Glutamatergic neuron (in vitro differentiated cells): ENCODE results near the gene CAMTA1. TPM values are rescaled to one million over a fixed set of nuclear protein-coding genes. Genes with fewer than 3 reads are reported as not detected.

Source experiments
- DNase-seq: peaks from one replicate; pipeline ENCODE4 v3.0.0; 2022
- H3K27ac Mint-ChIP-seq: one replicate; pipeline ENCODE4 v1.8.0; 2020; ENCODE audit warnings: mild to moderate bottlenecking, mixed read lengths, inconsistent platforms; ENCODE audit not compliant: unreplicated experiment
- H3K27me3 Mint-ChIP-seq: one replicate; pipeline ENCODE4 v1.8.0; 2020; ENCODE audit warnings: mild to moderate bottlenecking, moderate library complexity, mixed read lengths, inconsistent platforms; ENCODE audit not compliant: unreplicated experiment
- H3K36me3 Mint-ChIP-seq: one replicate; pipeline ENCODE4 v1.8.0; 2020; ENCODE audit warnings: mild to moderate bottlenecking, mixed read lengths, inconsistent platforms; ENCODE audit not compliant: unreplicated experiment
- H3K4me1 Mint-ChIP-seq: one replicate; pipeline ENCODE4 v1.8.0; 2020; ENCODE audit warnings: mild to moderate bottlenecking, low read depth, mixed read lengths, inconsistent platforms; ENCODE audit not compliant: unreplicated experiment
- H3K4me3 Mint-ChIP-seq: one replicate; pipeline ENCODE4 v1.8.0; 2020; ENCODE audit warnings: mild to moderate bottlenecking, mixed read lengths, inconsistent platforms; ENCODE audit not compliant: unreplicated experiment
- H3K9me3 Mint-ChIP-seq: one replicate; pipeline ENCODE4 v1.8.0; 2020; ENCODE audit warnings: mild to moderate bottlenecking, moderate library complexity, mixed read lengths, inconsistent platforms; ENCODE audit not compliant: unreplicated experiment
- CTCF ChIP-seq: fragments of 200-600 bp; sonication (generic); IDR thresholded peaks from one replicate; pipeline ENCODE4 v1.5.0; 2021; ENCODE audit not compliant: partially characterized antibody, unreplicated experiment
- total RNA-seq: library from RNA; stranded (reverse); fragmentation: NEBNext Ultra II Directional; extraction: Animal tissue kit (Norgen Biotek cat#: 25700); gene quantifications from one replicate; pipeline ENCODE4 v1.2.1, GENCODE V29; 2021; ENCODE audit not compliant: unreplicated experiment

Gene CAMTA1
- total RNA-seq, 1 donor from 2014 or later: 77.2 TPM

- Mint-ChIP-seq H3K27ac (no peak overlapping the region), H3K4me1 (peaks cover 12% of the 10 kb centered on the region), H3K27me3 (no peaks in the 10 kb centered on the region), H3K4me3 (no peak overlapping the region), H3K9me3 (no peaks in the 10 kb centered on the region), H3K36me3 (no peaks in the 10 kb centered on the region)
- TF ChIP-seq CTCF: no peak
- DNase-seq: no peak
Measured at GRCh38 chr1:6893388-6893787, 108.1 kb downstream of the CAMTA1 start.

GRCh38 chr1:6897138-6897537 lies 111.9 kb downstream of the CAMTA1 start:
- Mint-ChIP-seq H3K27me3 (no peaks in the 10 kb centered on the region), H3K4me3 (no peak overlapping the region)
- no peak for TF ChIP-seq CTCF

DNA sequence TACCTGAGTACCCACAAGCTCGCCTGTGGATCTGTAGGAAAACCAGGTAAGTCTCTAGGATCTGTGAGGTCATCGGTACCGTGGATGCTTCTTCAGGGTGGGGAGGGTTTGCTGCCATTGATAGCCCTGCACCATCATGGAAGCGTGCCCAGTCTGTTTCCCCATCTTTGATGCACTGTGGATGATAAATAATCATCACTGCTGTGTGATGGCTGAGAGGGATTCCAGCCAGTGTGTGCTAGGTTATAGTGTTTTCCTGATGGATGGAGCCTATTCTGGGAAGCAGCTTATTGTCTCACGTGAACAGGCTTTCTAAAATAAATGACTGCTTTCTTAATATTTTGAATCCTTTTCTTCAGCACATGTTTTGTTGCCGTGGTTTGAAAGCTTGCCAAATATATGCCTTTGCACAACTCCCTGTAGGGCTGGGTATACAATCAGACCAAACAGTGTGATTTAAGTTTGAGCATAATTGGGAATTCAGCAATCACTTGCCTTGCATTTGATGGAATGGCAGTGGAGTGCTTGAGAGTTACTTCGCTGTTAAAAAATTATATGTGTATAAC lies 113.8 kb downstream of the CAMTA1 start:
- peaks cover 12% of the 10 kb centered on the region for H3K4me1 Mint-ChIP-seq

More at GRCh38 chr1:6897138-6897537, 111.9 kb downstream of the CAMTA1 start:
- Mint-ChIP-seq H3K36me3 (no peaks in the 10 kb centered on the region), H3K4me1 (peaks cover 12% of the 10 kb centered on the region), H3K27ac (no peak overlapping the region), H3K9me3 (no peaks in the 10 kb centered on the region)
- DNase-seq: no peak

GRCh38 chr1:6899621-6900020 lies 114.4 kb downstream of the CAMTA1 start:
- no peak overlapping the region for H3K4me3 Mint-ChIP-seq
- H3K27ac Mint-ChIP-seq: no peak overlapping the region
- DNase-seq: no peak
- no peaks in the 10 kb centered on the region for H3K27me3 Mint-ChIP-seq
- H3K4me1 Mint-ChIP-seq: peaks cover 15% of the 10 kb centered on the region
- no peaks in the 10 kb centered on the region for H3K36me3 Mint-ChIP-seq
- no peaks in the 10 kb centered on the region for H3K9me3 Mint-ChIP-seq
- TF ChIP-seq CTCF: no peak

More for the DNA sequence above, 113.8 kb downstream of the CAMTA1 start:
- Mint-ChIP-seq H3K36me3 (no peaks in the 10 kb centered on the region), H3K27me3 (no peaks in the 10 kb centered on the region), H3K4me3 (no peak overlapping the region), H3K27ac (no peak overlapping the region), H3K9me3 (no peaks in the 10 kb centered on the region)
- no peak for TF ChIP-seq CTCF
- DNase-seq: no peak

- H3K4me1 Mint-ChIP-seq: peaks cover 14% of the 10 kb centered on the region
- no peaks in the 10 kb centered on the region for H3K9me3 Mint-ChIP-seq
- H3K27ac Mint-ChIP-seq: no peak overlapping the region
Measured at GRCh38 chr1:6902153-6902552, 116.9 kb downstream of the CAMTA1 start.

More at GRCh38 chr1:6902153-6902552, 116.9 kb downstream of the CAMTA1 start:
- Mint-ChIP-seq H3K27me3 (no peaks in the 10 kb centered on the region), H3K36me3 (peaks cover 5% of the 10 kb centered on the region), H3K4me3 (no peak overlapping the region)
- DNase-seq: no peak
- TF ChIP-seq CTCF: no peak
